ENCODE results near the gene INPP4B. TPM values are rescaled to one million over a fixed set of nuclear protein-coding genes. Genes with fewer than 3 reads are reported as not detected.

INPP4B gene
- total RNA-seq, 2 donors from 2014 or later: 8.2 to 16.6 TPM

- DNase-seq: no peak
- no peaks in the 10 kb centered on the region for H3K4me1 ChIP-seq
- H3K27me3 ChIP-seq: no peaks in the 10 kb centered on the region
- intact Hi-C loops (cut with DNase I): no loop called here
- no peaks in the 10 kb centered on the region for H3K9me3 ChIP-seq
- H3K4me3 ChIP-seq: no peak overlapping the region
- no peaks in the 10 kb centered on the region for H3K36me3 ChIP-seq (replicated peaks in 1 of 2; ENCODE audit: insufficient read depth in 1 of 2, low read depth in 2 of 2)
- 100% methylated on average over 1 of the region's 1 CpG for WGBS, 2 donors
- no peak overlapping the region for H3K27ac ChIP-seq
- TF ChIP-seq, protein P1, sequence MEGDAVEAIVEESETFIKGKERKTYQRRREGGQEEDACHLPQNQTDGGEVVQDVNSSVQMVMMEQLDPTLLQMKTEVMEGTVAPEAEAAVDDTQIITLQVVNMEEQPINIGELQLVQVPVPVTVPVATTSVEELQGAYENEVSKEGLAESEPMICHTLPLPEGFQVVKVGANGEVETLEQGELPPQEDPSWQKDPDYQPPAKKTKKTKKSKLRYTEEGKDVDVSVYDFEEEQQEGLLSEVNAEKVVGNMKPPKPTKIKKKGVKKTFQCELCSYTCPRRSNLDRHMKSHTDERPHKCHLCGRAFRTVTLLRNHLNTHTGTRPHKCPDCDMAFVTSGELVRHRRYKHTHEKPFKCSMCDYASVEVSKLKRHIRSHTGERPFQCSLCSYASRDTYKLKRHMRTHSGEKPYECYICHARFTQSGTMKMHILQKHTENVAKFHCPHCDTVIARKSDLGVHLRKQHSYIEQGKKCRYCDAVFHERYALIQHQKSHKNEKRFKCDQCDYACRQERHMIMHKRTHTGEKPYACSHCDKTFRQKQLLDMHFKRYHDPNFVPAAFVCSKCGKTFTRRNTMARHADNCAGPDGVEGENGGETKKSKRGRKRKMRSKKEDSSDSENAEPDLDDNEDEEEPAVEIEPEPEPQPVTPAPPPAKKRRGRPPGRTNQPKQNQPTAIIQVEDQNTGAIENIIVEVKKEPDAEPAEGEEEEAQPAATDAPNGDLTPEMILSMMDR (IDR thresholded peaks at IDR 0.05): no peak
- TF ChIP-seq POLR2A (IDR thresholded peaks at IDR 0.05): no peak
- no peak for ATAC-seq
Measured at GRCh38 chr4:142465526-142465925, 380.6 kb downstream of the INPP4B start.

GRCh38 chr4:142463206-142463605 lies 382.9 kb downstream of the INPP4B start:
- no peak for TF ChIP-seq POLR2A (IDR thresholded peaks at IDR 0.05)
- TF ChIP-seq, protein P1 (IDR thresholded peaks at IDR 0.05): no peak

GRCh38 chr4:142452161-142452855 lies 393.8 kb downstream of the INPP4B start:
- 80 to 84% methylated on average over 6 of the region's 6 CpGs for WGBS, 2 donors
- no peak for TF ChIP-seq POLR2A (IDR thresholded peaks at IDR 0.05)
- TF ChIP-seq, protein P1 (IDR thresholded peaks at IDR 0.05): no peak
- no peak overlapping the region for H3K4me3 ChIP-seq
- H3K9me3 ChIP-seq: no peaks in the 10 kb centered on the region
- ATAC-seq (no peak), DNase-seq (no peak)
- H3K4me1 ChIP-seq: no peaks in the 10 kb centered on the region
- H3K36me3 ChIP-seq (replicated peaks in 1 of 2; ENCODE audit: insufficient read depth in 1 of 2, low read depth in 2 of 2): no peaks in the 10 kb centered on the region
- no peak overlapping the region for H3K27ac ChIP-seq
- intact Hi-C loops (cut with DNase I): no loop called here
- H3K27me3 ChIP-seq: no peaks in the 10 kb centered on the region

More at GRCh38 chr4:142463206-142463605, 382.9 kb downstream of the INPP4B start:
- Histone ChIP-seq H3K27me3 (no peaks in the 10 kb centered on the region), H3K36me3 (replicated peaks in 1 of 2; ENCODE audit: insufficient read depth in 1 of 2, low read depth in 2 of 2) (no peaks in the 10 kb centered on the region), H3K4me3 (no peak overlapping the region), H3K4me1 (no peaks in the 10 kb centered on the region), H3K27ac (no peak overlapping the region), H3K9me3 (no peaks in the 10 kb centered on the region)
- intact Hi-C loops (cut with DNase I): no loop called here
- WGBS, 2 donors: 68 to 82% methylated on average over 2 of the region's 2 CpGs
- DNase-seq (no peak), ATAC-seq (no peak)

DNA sequence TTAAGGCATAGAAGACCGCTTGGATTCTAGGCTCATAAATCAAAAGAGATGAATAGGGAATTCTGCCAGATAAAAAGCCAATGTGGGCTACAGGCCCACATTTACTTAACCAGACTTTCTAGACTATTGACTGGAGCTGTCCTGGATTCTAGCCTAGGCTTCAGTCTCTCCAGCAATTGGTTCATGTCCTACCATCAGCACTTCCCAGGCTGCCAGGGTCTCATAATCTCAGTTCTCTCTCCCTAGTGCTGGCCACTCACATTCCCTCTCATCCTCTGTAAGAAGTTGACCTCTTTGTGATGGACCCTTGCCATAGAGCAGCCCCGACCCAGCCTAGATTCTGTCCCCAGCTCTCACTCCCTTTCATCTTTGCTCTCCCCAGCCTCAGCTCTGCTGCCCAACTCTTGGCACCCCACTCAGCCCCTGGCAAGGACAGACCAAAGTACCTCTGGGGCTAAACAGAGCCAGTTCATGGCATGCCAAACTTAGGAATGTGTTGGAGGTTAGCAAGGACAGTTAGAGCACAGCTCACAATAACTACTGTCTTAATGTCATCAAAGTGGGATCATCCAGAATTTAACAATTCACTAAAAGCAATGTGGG lies 396.2 kb downstream of the INPP4B start:
- no peak for DNase-seq
- intact Hi-C loops (cut with DNase I): no loop called here
- Histone ChIP-seq H3K4me1 (no peaks in the 10 kb centered on the region), H3K36me3 (replicated peaks in 1 of 2; ENCODE audit: insufficient read depth in 1 of 2, low read depth in 2 of 2) (no peaks in the 10 kb centered on the region), H3K27me3 (no peaks in the 10 kb centered on the region), H3K4me3 (no peak overlapping the region), H3K27ac (no peak overlapping the region), H3K9me3 (no peaks in the 10 kb centered on the region)
- ATAC-seq: no peak
- 71 to 79% methylated on average over 2 of the region's 2 CpGs for WGBS, 2 donors
- TF ChIP-seq, protein P1 (IDR thresholded peaks at IDR 0.05): no peak
- TF ChIP-seq POLR2A (IDR thresholded peaks at IDR 0.05): no peak

DNA sequence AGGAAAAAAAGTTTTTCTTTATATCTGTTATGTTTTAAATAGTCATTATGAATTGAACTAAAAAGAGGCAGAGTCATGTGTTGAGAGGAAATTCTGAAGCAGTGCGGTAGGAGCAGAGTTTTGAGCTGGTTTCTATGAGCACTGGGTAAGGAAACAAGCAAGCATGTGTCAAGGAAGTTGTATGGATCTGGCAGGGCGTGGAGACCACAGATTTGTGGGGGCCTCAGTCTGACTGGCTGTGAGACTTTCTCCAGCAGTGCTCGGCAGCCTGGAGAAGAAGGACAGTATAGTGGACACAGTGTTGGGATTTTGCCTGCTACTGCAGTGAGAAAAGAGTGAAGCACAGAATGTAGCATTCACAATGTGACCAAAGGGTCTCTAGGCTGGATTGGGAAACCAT lies 399.1 kb downstream of the INPP4B start:
- H3K27me3 ChIP-seq: no peaks in the 10 kb centered on the region
- no peak for TF ChIP-seq POLR2A (IDR thresholded peaks at IDR 0.05)
- TF ChIP-seq, protein P1 (IDR thresholded peaks at IDR 0.05): no peak
- no peak for ATAC-seq
- WGBS, 2 donors: 62 to 86% methylated on average over 3 of the region's 3 CpGs
- no peaks in the 10 kb centered on the region for H3K4me1 ChIP-seq
- intact Hi-C loops (cut with DNase I): no loop called here
- H3K36me3 ChIP-seq (replicated peaks in 1 of 2; ENCODE audit: insufficient read depth in 1 of 2, low read depth in 2 of 2): no peaks in the 10 kb centered on the region
- no peak overlapping the region for H3K27ac ChIP-seq
- no peak overlapping the region for H3K4me3 ChIP-seq
- no peaks in the 10 kb centered on the region for H3K9me3 ChIP-seq
- DNase-seq: no peak

Measured in body of pancreas (tissue), 4 donors.